HG02885 (cell line): ENCODE measurements around the gene ADGRG6.

Experiments used
- ATAC-seq: cut with Tn5 transposase; IDR thresholded peaks from one replicate; pipeline ENCODE4 v1.9.1; 2021; ENCODE audit warnings: mild to moderate bottlenecking; ENCODE audit not compliant: unreplicated experiment, poor library complexity

The ADGRG6 gene

DNA sequence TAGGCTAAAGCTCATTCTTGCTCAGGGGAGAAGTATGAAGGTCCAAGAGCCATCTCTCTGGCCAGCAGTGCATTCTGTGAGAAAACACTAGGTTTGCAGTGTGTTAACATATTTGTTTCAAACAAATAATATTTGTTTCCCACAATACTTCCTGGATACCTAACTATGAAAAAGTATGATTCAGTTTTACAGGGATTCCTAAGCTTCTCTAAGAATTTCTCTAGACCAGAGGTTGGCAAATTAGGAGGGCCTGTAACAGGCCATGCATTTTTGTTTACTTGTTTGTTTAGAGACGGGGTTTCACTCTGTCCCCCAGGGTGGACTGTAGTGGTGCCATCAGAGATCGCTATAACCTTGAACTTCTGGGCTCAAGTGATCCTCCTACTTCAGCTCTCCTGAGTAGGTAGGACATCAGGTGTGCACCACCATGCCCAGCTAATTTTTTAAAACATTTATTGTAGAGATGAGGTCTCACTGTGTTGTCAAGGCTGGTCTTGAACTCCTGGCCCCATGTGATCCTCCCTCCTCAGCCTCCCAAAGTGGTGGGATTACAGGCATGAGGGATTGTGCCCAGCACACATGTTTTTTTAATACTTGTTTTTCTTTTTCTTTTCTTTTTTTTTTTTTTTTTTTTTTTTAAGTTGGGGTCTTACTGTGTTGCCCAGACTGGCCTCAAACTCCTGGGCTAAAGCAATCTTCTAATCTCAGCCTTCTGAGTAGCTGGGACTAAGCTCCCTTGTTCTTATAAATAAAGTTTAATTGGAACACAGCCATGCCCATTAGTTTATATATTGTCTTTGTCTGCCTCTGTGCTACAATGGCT is 71.7 kb downstream of the ADGRG6 start:
- ATAC-seq = no peak

GRCh38 chr6:142374091-142374770 is 72.4 kb downstream of the ADGRG6 start:
- ATAC-seq = no peak

- no peak for ATAC-seq
Measured at GRCh38 chr6:142374965-142375733, 73.3 kb downstream of the ADGRG6 start.

DNA sequence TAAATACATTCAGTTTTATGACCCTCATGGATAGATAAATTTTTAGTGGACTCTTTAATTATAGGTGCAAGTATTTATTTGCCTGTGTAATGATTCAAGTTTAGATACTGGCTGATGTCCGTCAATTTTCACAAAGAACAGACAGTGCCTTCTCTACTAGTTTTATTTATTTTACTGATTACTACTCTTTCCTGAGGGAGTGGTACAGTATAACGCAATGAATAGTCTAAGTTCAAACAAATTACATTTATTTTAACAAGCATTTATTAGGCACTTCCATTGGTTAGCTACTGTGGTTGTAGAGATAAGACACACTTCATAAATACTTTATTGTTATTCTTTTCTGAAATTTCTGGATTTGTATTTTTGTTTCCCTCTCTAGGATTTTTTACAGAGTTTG is 74.3 kb downstream of the ADGRG6 start:
- ATAC-seq = no peak

- no peak for ATAC-seq
Measured at GRCh38 chr6:142376800-142377496, 75.1 kb downstream of the ADGRG6 start.

DNA sequence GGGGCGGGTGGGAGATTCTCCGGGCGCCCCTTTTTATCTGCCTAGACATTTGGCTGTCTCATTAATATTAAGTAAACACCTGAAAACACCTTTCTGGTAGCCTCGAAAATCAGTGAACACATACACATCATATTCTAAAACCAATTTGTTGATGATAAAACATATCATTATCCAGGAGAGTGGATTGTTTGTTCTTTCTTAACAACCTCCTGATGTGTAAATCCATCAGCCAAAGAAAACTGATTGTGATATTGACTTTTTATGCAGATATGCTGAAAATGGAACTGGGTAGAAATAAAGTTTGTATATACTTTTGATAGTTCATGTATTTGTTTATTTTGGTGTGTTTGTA is 75.7 kb downstream of the ADGRG6 start:
- ATAC-seq = no peak

- ATAC-seq = no peak
Measured at GRCh38 chr6:142378138-142378875, 76.5 kb downstream of the ADGRG6 start.

DNA sequence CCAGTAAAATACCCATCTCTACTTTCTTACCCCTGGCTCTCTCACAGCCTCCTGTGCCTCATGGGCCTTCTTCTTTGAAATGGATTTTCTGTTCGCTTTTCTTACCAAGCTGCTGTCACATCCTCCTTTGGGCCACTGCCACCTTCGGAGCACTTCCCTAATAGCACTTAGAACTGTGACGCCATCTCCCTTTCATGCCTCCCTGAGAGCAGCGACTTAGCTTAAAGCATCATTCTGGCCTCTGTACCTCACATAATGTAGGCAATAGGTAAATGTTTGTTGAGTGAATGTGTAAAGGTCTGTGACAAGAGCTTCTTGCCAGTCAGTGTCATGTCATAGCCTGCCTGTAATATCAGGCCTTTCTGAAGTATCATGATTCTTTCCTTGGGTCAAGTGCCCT is 78.8 kb downstream of the ADGRG6 start:
- ATAC-seq = no peak

DNA sequence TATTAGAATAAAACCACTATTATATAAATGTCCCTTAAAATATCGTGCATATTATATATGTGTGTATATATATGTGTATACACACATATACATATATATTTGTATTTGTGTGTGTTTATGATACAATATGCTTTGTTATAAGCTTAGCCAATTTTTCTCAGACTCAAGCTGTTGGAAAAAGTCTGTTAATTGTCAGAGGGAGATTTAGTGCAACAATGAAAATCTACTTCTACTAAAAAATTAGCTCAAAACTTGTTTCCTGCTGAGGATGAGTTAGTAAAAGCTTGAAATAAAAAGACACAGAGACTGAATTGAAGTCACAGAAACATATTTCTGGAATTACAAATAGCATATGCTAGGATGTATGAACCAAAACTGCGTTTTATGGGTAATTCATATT is 79.4 kb downstream of the ADGRG6 start:
- no peak for ATAC-seq

DNA sequence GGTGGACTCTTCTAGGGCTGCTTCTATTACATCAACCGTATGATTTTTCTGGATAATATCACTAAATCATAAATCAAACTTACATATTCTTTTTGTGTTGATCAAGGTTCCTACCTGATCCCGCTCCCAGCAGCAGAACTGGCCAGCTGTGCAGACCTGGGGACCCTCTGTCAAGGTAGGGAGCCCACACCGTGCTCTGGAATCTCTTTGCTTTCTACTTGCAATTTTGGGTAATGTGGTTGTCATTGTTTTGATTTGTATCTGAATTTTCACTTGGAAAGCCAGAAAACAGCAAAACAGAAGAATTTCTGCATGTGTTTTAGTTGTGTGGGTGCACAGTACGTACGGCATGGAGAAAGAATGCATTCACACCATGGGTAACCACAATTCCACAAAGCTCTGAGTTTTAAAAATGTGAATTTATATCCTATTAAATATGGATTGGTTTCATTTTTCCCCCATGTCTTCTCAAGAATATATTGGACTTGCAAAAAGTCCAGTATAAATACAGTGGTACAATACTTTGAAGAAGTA is 80.1 kb downstream of the ADGRG6 start:
- ATAC-seq = no peak

GRCh38 chr6:142384519-142385254 is 82.9 kb downstream of the ADGRG6 start:
- ATAC-seq = no peak

DNA sequence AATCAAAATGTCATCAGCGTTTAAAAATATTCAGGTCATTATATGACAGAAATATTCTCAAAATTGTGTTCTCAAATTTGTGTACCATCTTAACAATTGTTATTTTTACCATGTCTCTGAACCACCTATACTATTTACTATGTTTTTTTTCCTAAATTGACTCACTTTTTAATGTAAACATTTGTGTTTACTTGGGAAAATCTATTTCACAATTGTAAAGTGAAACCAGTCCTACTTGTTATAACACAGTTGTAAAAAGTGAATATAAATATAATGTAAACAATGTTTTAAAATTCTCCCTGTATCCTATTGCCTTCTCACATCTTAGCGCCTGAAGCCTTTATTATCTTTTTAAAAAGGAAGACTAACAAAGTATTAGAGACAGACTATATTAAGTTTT is 83.5 kb downstream of the ADGRG6 start:
- no peak for ATAC-seq

DNA sequence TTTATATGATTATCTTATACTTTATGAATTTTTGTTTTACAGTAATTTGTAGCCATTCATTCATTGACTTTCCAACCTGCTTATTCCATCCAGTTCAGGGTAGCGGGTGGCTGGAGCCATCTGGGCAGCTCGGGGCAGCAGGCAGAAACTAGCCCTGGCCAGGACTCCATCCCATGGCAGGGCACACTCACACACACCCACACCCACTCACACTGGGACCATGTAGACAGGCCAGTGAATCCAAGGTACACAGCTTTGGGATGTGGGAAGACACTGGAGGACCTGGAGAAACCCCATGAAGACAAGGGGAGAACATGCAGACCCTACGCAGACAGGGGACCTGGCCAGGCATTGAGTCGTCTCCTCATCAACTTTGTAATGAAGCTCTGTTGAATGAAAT is 84.8 kb downstream of the ADGRG6 start:
- ATAC-seq = no peak

- peak; percentile 78 for ATAC-seq
Measured at GRCh38 chr6:142387997-142388815, 86.4 kb downstream of the ADGRG6 start.

- peak; percentile 28 for ATAC-seq
Measured at GRCh38 chr6:142395266-142395665, 93.5 kb downstream of the ADGRG6 start.

GRCh38 chr6:142395768-142396231 is 94.0 kb downstream of the ADGRG6 start:
- ATAC-seq = peak; percentile 98

DNA sequence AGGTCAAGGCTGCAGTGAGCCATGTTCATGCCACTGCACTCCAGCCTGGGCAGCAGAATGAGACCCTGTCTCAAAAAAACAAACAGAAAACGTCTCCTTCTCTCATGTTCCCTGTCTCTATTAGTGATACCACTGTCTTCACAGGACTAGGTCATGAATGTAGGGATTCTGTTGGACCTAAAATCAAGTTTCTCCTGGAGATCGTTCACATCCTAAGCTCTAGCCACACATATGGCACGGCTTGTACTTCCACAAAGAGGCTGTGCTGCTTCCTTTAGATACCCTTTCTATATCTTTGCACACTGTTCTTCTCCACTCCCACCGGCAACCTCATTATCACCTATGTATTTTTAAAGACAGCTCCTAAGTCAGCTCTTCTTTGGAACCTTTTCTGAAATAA is 96.5 kb downstream of the ADGRG6 start:
- ATAC-seq = no peak

GRCh38 chr6:142399739-142400138 is 97.9 kb downstream of the ADGRG6 start:
- no peak for ATAC-seq
